Measurements from ENCODE around the gene ITPA. TPM values are rescaled to one million over a fixed set of nuclear protein-coding genes. Genes with fewer than 3 reads are reported as not detected.

Gene ITPA
- total and polyA plus RNA-seq, 2 of the 8 experiments (the other 6 are each of a cell fraction or from before 2014, with no cell fraction given), result 88.2 to 94.0 TPM

DNA sequence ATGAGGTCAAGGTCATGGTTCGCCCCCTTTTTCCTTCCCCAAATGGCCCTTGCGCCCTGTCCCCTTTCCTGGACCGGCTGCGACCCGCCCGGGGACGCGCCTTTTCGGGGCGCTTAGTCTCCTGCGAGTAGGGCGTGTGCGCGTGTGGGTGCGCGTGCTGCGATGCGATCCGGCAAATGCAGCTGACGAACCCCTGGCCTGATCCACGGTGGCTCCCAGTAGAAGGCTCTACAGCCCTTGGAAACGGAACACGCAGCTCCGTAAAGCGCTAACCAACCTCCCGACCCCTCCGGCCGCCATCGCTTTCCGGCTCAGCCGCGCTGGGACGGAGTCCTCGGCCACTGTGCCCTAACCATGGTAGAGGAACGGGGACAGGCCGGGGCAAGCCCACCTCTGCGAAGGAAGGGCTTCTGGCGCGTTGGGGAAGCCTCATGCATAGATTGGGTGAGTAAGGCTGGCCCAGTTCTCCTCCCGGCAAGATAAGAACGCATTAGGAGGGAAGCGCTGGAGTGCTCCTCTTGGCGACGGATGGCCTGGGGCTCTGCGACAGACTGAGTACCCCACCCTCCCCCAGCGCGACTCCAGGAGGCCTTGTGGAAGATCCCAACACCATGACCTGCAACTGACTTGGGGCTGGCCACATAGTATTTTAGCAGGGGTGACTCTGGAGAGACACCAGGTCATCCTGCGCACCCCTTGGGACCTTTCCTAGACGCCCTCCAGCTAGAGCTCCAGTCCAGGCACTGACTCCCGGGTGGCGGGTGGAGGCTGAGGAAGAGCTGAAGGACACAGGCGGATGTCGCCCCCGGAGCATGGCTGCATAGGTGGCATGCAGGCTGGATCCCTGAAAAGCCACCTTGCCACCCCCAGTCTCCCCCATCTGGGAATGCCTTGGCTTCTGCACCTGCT lies 30.8 kb downstream of the ITPA start (continued):
- TF ChIP-seq CHD7 (IDR thresholded peaks at IDR 0.05; ENCODE audit: insufficient replicate concordance, low read length) (no peak), RAD21 (IDR thresholded peaks at IDR 0.05 in 1 of 2, conservative IDR thresholded peaks at IDR 0.05 in 1 of 2; ENCODE audit: low read depth in 2 of 2, low read length in 2 of 2) (no peak), CEBPB (IDR thresholded peaks at IDR 0.05; ENCODE audit: low read depth, low read length) (no peak), CTBP2 (IDR thresholded peaks at IDR 0.05; ENCODE audit: borderline replicate concordance, insufficient read depth, insufficient read length, low read length) (no peak), SP4 (IDR thresholded peaks at IDR 0.05; ENCODE audit: low read length) (no peak), SP1 (IDR thresholded peaks at IDR 0.05; ENCODE audit: low read depth, low read length) (no peak), YY1 (IDR thresholded peaks at IDR 0.05; ENCODE audit: low read depth, low read length) (no peak), EZH2 (IDR thresholded peaks at IDR 0.05; ENCODE audit: low read depth, low read length, severe bottlenecking) (peak; percentile 65)
- TF ChIP-seq, protein P1, sequence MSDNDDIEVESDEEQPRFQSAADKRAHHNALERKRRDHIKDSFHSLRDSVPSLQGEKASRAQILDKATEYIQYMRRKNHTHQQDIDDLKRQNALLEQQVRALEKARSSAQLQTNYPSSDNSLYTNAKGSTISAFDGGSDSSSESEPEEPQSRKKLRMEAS (IDR thresholded peaks at IDR 0.05), result peak; percentile 32; the same call in 1 of the 2 replicates
